Fibroblast of lung (primary cell): Measurements from ENCODE around the gene PRDM11.

Source experiments
- CTCF ChIP-seq, 2 donors: IDR thresholded peaks in 1 of 2; conservative IDR thresholded peaks in 1 of 2; 1 replicate in 1 of 2; 2 replicates in 1 of 2; pipeline ENCODE4 v1.5.1; 2011 to 2012; ENCODE audit warnings: low read length in 2 of 2, control low read depth in 1 of 2, inconsistent platforms in 1 of 2, low read depth in 1 of 2, mild to moderate bottlenecking in 1 of 2
- EZH2 ChIP-seq: IDR thresholded peaks from 2 replicates; pipeline ENCODE4 v1.5.1; 2012; ENCODE audit warnings: low read length, control low read depth, mild to moderate bottlenecking; ENCODE audit errors: missing control alignments

DNA sequence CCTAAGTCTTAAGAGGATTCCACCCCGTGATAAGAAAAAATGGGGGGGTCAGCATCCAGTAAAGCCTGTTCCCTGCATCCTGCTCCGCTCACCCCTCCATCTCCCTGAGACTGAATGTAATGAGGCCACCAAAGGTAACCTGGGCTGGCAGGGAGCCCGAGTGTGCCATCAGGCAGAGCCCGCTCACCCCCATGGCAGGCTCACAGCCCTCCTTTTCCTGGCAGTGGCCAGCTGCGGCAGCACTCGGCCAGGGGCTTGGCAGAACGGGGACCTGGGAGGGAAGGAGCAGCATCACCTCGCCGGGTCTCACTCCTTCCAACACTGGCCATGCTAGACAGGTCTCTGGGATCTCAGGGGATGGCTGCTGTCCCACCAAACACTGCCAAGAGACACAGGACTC lies 64.4 kb downstream of the PRDM11 start:
- TF ChIP-seq CTCF (conservative IDR thresholded peaks at IDR 0.05 in 1 of 2, IDR thresholded peaks at IDR 0.05 in 1 of 2; ENCODE audit: low read depth in 1 of 2, low read length in 2 of 2) (no peak), EZH2 (no peak)
